WTC11 (cell line): Measurements from ENCODE around the gene DPH1. TPM values are rescaled to one million over a fixed set of nuclear protein-coding genes. Genes with fewer than 3 reads are reported as not detected.

Experiments
- ATAC-seq: fragments of 200-7000 bp; cut with Tn5 transposase; 2 replicates; pipeline ENCODE4 v1.10.0; 2021; ENCODE audit warnings: mild to moderate bottlenecking, moderate library complexity
- CTCF ChIA-PET: fragments of 300-600 bp; sonication (Branson Sonifier 250); formaldehyde crosslinking; loops from one replicate; lab custom pipeline; 2021; ENCODE audit warnings: antibody characterized with exemption; lab: Charles Lee
- POLR2A ChIA-PET: fragments of 350-600 bp; sonication (Branson Sonifier 250); formaldehyde crosslinking; loops from one replicate; lab custom pipeline; 2021; ENCODE audit warnings: antibody characterized with exemption; lab: Charles Lee
- DNase-seq: peaks from one replicate; pipeline ENCODE4 v3.0.0; 2021; ENCODE audit warnings: low spot score
- H3K27ac Mint-ChIP-seq: 2 replicates; pipeline ENCODE4 v1.8.0; 2021; ENCODE audit warnings: mixed read lengths
- H3K27me3 Mint-ChIP-seq: 2 replicates; pipeline ENCODE4 v1.8.0; 2021; ENCODE audit warnings: low read depth, mild to moderate bottlenecking, moderate library complexity, mixed read lengths
- H3K36me3 Mint-ChIP-seq: 2 replicates; pipeline ENCODE4 v1.8.0; 2021; ENCODE audit warnings: mixed read lengths
- H3K4me1 Mint-ChIP-seq: 2 replicates; pipeline ENCODE4 v1.8.0; 2022; ENCODE audit warnings: mixed read lengths
- H3K4me3 Mint-ChIP-seq: 2 replicates; pipeline ENCODE4 v1.8.0; 2021; ENCODE audit warnings: mild to moderate bottlenecking, moderate library complexity, mixed read lengths
- H3K9me3 Mint-ChIP-seq: 2 replicates; pipeline ENCODE4 v1.8.0; 2021; ENCODE audit warnings: mixed read lengths
- CBFB ChIP-seq: sonication (generic); formaldehyde crosslinking; IDR thresholded peaks from 2 replicates; pipeline ENCODE4 v1.8.1; 2022; ENCODE audit warnings: mild to moderate bottlenecking, low read depth, missing genetic modification reagents
- CREB1 ChIP-seq: sonication (generic); formaldehyde crosslinking; IDR thresholded peaks from 2 replicates; pipeline ENCODE4 v1.8.0; 2023; ENCODE audit warnings: mild to moderate bottlenecking, missing genetic modification reagents
- FOXJ3 ChIP-seq: sonication (generic); formaldehyde crosslinking; IDR thresholded peaks from 2 replicates; pipeline ENCODE4 v1.9.0; 2021; ENCODE audit warnings: missing genetic modification reagents, mild to moderate bottlenecking, borderline replicate concordance
- FOXP1 ChIP-seq: sonication (generic); formaldehyde crosslinking; IDR thresholded peaks from 2 replicates; pipeline ENCODE4 v1.8.0; 2022; ENCODE audit warnings: missing genetic modification reagents, mild to moderate bottlenecking, moderate library complexity, borderline replicate concordance
- FOXP4 ChIP-seq: sonication (generic); formaldehyde crosslinking; IDR thresholded peaks from 2 replicates; pipeline ENCODE4 v1.8.0; 2022; ENCODE audit warnings: mild to moderate bottlenecking, missing genetic modification reagents
- GRHL2 ChIP-seq: fragments of 250-450 bp; sonication (Bioruptor Pico); IDR thresholded peaks from 2 replicates; pipeline ENCODE4 v1.8.0; 2022; ENCODE audit warnings: mild to moderate bottlenecking, moderate library complexity; ENCODE audit not compliant: insufficient replicate concordance, severe bottlenecking
- GTF2I ChIP-seq: fragments of 250-450 bp; sonication (Bioruptor Pico); conservative IDR thresholded peaks from 2 replicates; pipeline ENCODE4 v1.4.0; 2021; ENCODE audit warnings: mild to moderate bottlenecking
- JAZF1 ChIP-seq: fragments of 250-450 bp; sonication (Bioruptor Pico); IDR thresholded peaks from 2 replicates; pipeline ENCODE4 v1.9.0; 2021; ENCODE audit warnings: moderate library complexity, mild to moderate bottlenecking, inconsistent platforms
- PRDM15 ChIP-seq: sonication (generic); formaldehyde crosslinking; IDR thresholded peaks from 2 replicates; pipeline ENCODE4 v1.8.0; 2022; ENCODE audit warnings: missing genetic modification reagents
- RELA ChIP-seq: sonication (generic); formaldehyde crosslinking; IDR thresholded peaks from 2 replicates; pipeline ENCODE4 v1.8.1; 2022; ENCODE audit warnings: missing genetic modification reagents, mild to moderate bottlenecking, borderline replicate concordance
- RORB ChIP-seq: fragments of 250-450 bp; sonication (Bioruptor Pico); IDR thresholded peaks from 2 replicates; pipeline ENCODE4 v1.9.0; 2021; ENCODE audit warnings: mild to moderate bottlenecking
- STAT6 ChIP-seq: sonication (generic); formaldehyde crosslinking; conservative IDR thresholded peaks from 2 replicates; pipeline ENCODE4 v1.8.1; 2023; ENCODE audit warnings: mild to moderate bottlenecking, low read depth, missing genetic modification reagents, moderate library complexity
- TCF7 ChIP-seq: sonication (generic); formaldehyde crosslinking; IDR thresholded peaks from 2 replicates; pipeline ENCODE4 v1.8.0; 2022; ENCODE audit warnings: mild to moderate bottlenecking, low read depth, missing genetic modification reagents, moderate library complexity
- TEAD1 ChIP-seq: sonication (generic); formaldehyde crosslinking; IDR thresholded peaks from 2 replicates; pipeline ENCODE4 v1.8.0; 2022; ENCODE audit warnings: mild to moderate bottlenecking, missing genetic modification reagents
- ZBTB43 ChIP-seq: sonication (generic); formaldehyde crosslinking; IDR thresholded peaks from 2 replicates; pipeline ENCODE4 v1.8.1; 2023; ENCODE audit warnings: mild to moderate bottlenecking, missing genetic modification reagents
- ZNF396 ChIP-seq: fragments of 250-450 bp; sonication (Bioruptor Pico); IDR thresholded peaks from 2 replicates; pipeline ENCODE4 v1.8.0; 2021; ENCODE audit warnings: mild to moderate bottlenecking, moderate library complexity, borderline replicate concordance
- ZNF423 ChIP-seq: fragments of 250-450 bp; sonication (Bioruptor Pico); IDR thresholded peaks from 2 replicates; pipeline ENCODE4 v2.1.2; 2022; ENCODE audit warnings: mild to moderate bottlenecking, moderate library complexity
- ZNF532 ChIP-seq: fragments of 250-450 bp; sonication (Bioruptor Pico); IDR thresholded peaks from 2 replicates; pipeline ENCODE4 v1.9.0; 2021; ENCODE audit warnings: mild to moderate bottlenecking, borderline replicate concordance
- total RNA-seq: library from RNA; stranded (reverse); gene quantifications from 3 replicates; pipeline ENCODE4 v1.2.3, GENCODE V29; 2021

The DPH1 gene
- total RNA-seq, 1 experiment from 2014 or later, result 43.2 TPM

- Mint-ChIP-seq H3K36me3 (peaks cover 3% of the 10 kb centered on the region), H3K27me3 (peaks cover 19% of the 10 kb centered on the region), H3K9me3 (no peaks in the 10 kb centered on the region), H3K4me1 (peaks cover 33% of the 10 kb centered on the region)
- DNase-seq, result no peak
- POLR2A ChIA-PET, result interaction anchor here (0.6 kb wide), 1 partner anchor 82 kb away, joined by 3 read pairs; no protein-coding TSS in a partner anchor
- no peak for TF ChIP-seq TCF7 (CRISPR knock-in tag)
- TF ChIP-seq, all 79 proteins: peak for 0
- peak overlapping the region; percentile 74 for H3K27ac Mint-ChIP-seq
- no peak overlapping the region for H3K4me3 Mint-ChIP-seq
- no peak for ATAC-seq
- CTCF ChIA-PET, result interaction anchor here (0.7 to 11.0 kb wide), 9 partner anchors 8 to 196 kb away, joined by 3 to 96 read pairs (median 6); partner anchors contain the start of gene HIC1
Measured at GRCh38 chr17:2064520-2064971, 34.6 kb downstream of the DPH1 start.

- peak; percentile 90 for DNase-seq
- Mint-ChIP-seq H3K9me3 (no peaks in the 10 kb centered on the region), H3K36me3 (peaks cover 3% of the 10 kb centered on the region), H3K27ac (peak overlapping the region; percentile 74; the same call in 1 of the 2 replicates), H3K4me3 (no peak overlapping the region), H3K4me1 (peaks cover 31% of the 10 kb centered on the region), H3K27me3 (peaks cover 13% of the 10 kb centered on the region)
- POLR2A ChIA-PET, result interaction anchor here (0.6 kb wide), 1 partner anchor 83 kb away, joined by 3 read pairs; no protein-coding TSS in a partner anchor
- CTCF ChIA-PET, result interaction anchor here (0.7 to 11.0 kb wide), 16 partner anchors 9 to 283 kb away, joined by 3 to 96 read pairs (median 4); partner anchors contain the start of gene HIC1
- ATAC-seq, result peak; percentile 85
- TF ChIP-seq GRHL2 (no peak), FOXP4 (CRISPR knock-in tag) (peak; percentile 35; the same call in 1 of the 2 replicates), FOXJ3 (CRISPR knock-in tag) (no peak), ZBTB43 (CRISPR knock-in tag) (no peak), CREB1 (CRISPR knock-in tag) (no peak), ZNF396 (CRISPR knock-in tag) (no peak), STAT6 (CRISPR knock-in tag) (no peak), PRDM15 (CRISPR knock-in tag) (0 out of 2 replicates have a peak, but pooled peaks have one; percentile 18), JAZF1 (CRISPR knock-in tag) (no peak), TEAD1 (CRISPR knock-in tag) (no peak), CBFB (CRISPR knock-in tag) (no peak), ZNF532 (no peak), FOXP1 (CRISPR knock-in tag) (peak; percentile 68; the same call in 1 of the 2 replicates), ZNF423 (no peak), RORB (CRISPR knock-in tag) (no peak), RELA (CRISPR knock-in tag) (no peak), GTF2I (CRISPR knock-in tag) (no peak)
Measured at GRCh38 chr17:2064980-2065785, 35.2 kb downstream of the DPH1 start.
